Upper lobe of right lung (tissue), 1 donor: ENCODE measurements around the gene MC1R. TPM values are rescaled to one million over a fixed set of nuclear protein-coding genes. Genes with fewer than 3 reads are reported as not detected.

ENCODE experiments used
- ATAC-seq: fragments of 200-7000 bp; cut with Tn5 transposase; one replicate; pipeline ENCODE4 v1.9.1; 2020; ENCODE audit warnings: mild to moderate bottlenecking, moderate library complexity
- DNase-seq: peaks from one replicate; pipeline ENCODE4 v3.0.0-alpha.2; 2020
- H3K27ac ChIP-seq: fragments of 200-600 bp; one replicate; pipeline ENCODE4 v1.8.0; 2022
- H3K27me3 ChIP-seq: fragments of 200-600 bp; one replicate; pipeline ENCODE4 v1.8.0; 2022; ENCODE audit warnings: mild to moderate bottlenecking
- H3K36me3 ChIP-seq: fragments of 200-600 bp; one replicate; pipeline ENCODE4 v1.8.0; 2022
- H3K4me1 ChIP-seq: fragments of 200-600 bp; one replicate; pipeline ENCODE4 v1.8.0; 2022
- H3K4me3 ChIP-seq: fragments of 200-600 bp; one replicate; pipeline ENCODE4 v1.8.0; 2022; ENCODE audit warnings: mild to moderate bottlenecking
- H3K9me3 ChIP-seq: fragments of 200-600 bp; one replicate; pipeline ENCODE4 v1.8.0; 2022
- CTCF ChIP-seq: fragments of 200-600 bp; IDR thresholded peaks from one replicate; pipeline ENCODE4 v1.8.0; 2022; ENCODE audit warnings: antibody characterized with exemption
- intact Hi-C: fragments of 100-400 bp; cut with DNase I; formaldehyde crosslinking; loops from one replicate; pipeline ENCODE4 v1.11.0; 2022
- total RNA-seq: library from RNA; stranded (reverse); fragmentation: NEBNext Ultra II Directional; extraction: Animal tissue kit (Norgen Biotek cat#: 25700); gene quantifications from one replicate; pipeline ENCODE4 v1.2.1, GENCODE V29; 2021
- donor health status: DM: no; HTN: yes; CAD: no; lungs with severe emphysema.

Gene MC1R
- total RNA-seq, 1 donor from 2014 or later = 3.6 TPM

DNA sequence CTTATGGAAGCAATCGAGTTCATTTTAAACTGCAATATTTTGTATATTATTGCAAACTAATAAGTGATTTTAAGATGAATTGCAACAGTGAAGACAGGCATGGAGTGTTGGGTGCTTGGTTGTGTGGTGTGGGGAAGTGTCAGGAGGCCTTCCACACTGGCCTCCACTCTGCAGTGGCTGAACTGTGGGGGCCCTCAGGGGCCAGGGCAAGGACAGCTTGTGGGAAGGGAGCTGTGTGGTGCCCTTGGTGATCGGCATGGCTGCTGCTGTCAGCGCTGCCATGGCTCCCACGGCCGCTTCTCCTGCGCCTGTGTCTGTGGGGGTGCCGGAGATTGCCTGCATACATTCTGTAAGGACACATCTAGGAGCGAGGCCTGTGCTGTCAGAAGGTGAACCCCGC lies 26.0 kb upstream of the MC1R start:
- Histone ChIP-seq H3K4me3 (no peak overlapping the region), H3K4me1 (no peaks in the 10 kb centered on the region), H3K9me3 (no peaks in the 10 kb centered on the region), H3K36me3 (peaks cover 100% of the 10 kb centered on the region), H3K27ac (no peak overlapping the region), H3K27me3 (no peaks in the 10 kb centered on the region)
- intact Hi-C loops = no loop called here
- ATAC-seq (no peak), DNase-seq (no peak)
- TF ChIP-seq CTCF = no peak

DNA sequence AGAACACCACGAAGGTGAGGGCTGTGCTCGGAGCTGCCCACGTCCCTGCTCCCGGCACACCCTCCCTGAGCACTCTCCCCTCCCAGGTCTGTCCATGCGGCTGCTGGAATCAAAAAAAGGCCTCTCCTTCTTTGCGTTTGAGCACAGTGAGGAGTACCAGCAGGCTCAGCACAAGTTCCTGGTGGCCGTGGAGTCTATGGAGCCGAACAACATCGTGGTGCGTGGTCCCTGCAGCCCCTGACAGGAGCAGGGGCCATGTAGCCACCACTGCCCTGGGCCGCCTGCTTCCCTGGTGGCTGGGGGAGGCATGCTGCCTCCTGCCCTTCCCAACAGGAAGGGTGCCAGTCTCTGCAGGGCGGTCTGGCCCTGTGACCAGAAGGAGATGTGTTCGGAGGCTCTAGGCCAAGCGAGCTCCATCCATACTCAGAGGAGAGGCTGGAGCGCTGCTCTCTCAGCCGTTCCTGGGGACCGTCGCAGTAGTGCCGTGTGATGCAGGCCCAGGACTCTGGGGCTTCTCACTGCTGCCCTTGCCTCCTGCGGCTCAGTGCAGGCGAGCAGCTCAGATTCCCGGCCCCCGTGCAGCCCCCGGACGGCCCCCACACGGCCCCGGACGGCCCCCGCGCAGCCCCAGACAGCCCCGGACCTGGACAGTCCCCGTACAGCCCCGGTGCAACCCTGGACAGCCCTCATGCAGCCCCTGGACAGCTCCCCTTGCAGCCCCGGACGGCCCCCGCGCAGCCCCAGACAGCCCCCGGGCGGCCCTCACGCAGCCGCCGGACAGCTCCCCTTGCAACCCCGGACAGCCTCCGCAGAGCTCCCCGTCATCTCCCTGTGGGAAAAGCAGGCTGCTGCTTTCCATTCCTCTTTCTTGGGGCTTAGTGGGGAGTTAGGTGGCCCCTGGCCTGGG lies 24.8 kb upstream of the MC1R start:
- DNase-seq (no peak), ATAC-seq (peak; percentile 31)
- Histone ChIP-seq H3K27me3 (no peaks in the 10 kb centered on the region), H3K27ac (no peak overlapping the region), H3K9me3 (no peaks in the 10 kb centered on the region), H3K4me3 (no peak overlapping the region), H3K4me1 (no peaks in the 10 kb centered on the region), H3K36me3 (peaks cover 100% of the 10 kb centered on the region)
- no peak for TF ChIP-seq CTCF
- intact Hi-C loops = no loop called here

DNA sequence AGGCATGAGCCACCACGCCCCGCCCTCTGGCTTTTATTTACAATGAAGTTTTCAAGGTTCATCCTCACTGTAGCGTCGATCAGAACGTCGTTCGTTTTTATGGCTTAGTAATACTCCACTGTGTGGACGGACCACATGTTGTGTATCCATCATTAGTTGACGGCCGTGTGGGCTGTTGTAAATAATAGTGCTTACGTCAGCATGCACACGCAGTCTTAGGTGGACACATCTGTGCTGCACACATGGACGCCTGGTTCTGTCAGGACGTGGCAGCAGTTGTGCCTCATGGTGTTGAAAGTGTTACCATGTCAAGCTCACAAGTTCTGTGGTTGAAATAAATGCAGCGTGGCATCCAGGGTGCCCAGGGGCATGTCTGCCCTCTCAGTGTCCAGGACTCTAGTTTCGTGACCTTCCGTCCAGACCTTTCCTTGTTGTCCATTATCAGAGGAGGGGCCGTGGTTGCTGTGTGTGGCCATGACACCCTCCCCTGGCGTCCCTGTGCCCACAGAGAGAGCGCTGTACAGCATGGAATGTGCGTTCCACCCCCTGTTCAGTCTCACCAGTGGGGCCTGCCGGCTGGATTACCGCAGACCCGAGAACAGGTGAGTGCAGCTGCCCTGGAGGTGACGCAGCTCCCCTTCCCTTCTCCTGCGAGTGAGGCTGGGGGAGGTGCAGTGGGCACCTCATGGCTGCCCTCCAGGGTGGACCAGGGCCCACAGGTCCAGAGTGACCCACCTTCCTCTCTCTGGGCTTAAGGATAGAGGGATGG lies 23.0 kb upstream of the MC1R start:
- H3K27me3 ChIP-seq = no peaks in the 10 kb centered on the region
- no peaks in the 10 kb centered on the region for H3K4me1 ChIP-seq
- no peak for ATAC-seq
- H3K36me3 ChIP-seq = peaks cover 100% of the 10 kb centered on the region
- no peak overlapping the region for H3K4me3 ChIP-seq
- no peaks in the 10 kb centered on the region for H3K9me3 ChIP-seq
- TF ChIP-seq CTCF = no peak
- no peak for DNase-seq
- no peak overlapping the region for H3K27ac ChIP-seq
- intact Hi-C loops = no loop called here

- Histone ChIP-seq H3K9me3 (no peaks in the 10 kb centered on the region), H3K27me3 (no peaks in the 10 kb centered on the region), H3K4me3 (no peak overlapping the region), H3K36me3 (peaks cover 91% of the 10 kb centered on the region), H3K27ac (no peak overlapping the region), H3K4me1 (no peaks in the 10 kb centered on the region)
- no peak for TF ChIP-seq CTCF
- DNase-seq (no peak), ATAC-seq (no peak)
- intact Hi-C loops = no loop called here
Observed at GRCh38 chr16:89897204-89897603, 21.5 kb upstream of the MC1R start.

DNA sequence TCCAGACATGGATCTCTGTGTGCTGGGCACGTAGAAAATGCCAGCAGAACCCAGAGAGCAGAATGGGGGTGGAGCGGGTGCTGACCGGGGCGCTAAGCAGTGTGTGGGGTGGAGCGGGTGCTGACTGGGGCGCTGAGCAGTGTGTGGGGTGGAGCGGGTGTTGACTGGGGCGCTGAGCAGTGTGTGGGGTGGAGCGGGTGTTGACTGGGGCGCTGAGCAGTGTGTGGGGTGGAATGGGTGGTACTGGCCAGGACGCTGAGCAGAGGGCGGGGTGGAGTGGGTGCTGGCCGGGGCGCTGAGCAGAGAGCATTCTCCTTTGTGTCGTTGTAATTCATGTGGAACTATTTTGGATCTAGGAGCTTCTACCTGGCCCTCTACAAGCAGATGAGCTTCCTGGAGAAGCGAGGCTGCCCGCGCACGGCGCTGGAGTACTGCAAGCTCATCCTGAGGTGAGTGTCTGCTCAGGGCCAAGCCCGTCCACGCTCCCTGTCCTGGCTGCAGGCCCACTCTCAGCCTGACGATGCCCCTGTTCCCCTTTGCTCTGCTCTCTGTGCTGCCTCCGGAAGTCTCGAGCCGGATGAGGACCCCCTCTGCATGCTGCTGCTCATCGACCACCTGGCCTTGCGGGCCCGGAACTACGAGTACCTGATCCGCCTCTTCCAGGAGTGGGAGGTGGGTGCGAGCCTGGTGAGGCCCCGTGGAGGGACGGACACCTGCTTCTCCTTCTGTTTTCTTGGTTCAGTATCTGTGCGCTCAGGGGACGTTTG lies 20.3 kb upstream of the MC1R start:
- intact Hi-C loops = no loop called here
- DNase-seq (no peak), ATAC-seq (no peak)
- no peaks in the 10 kb centered on the region for H3K4me1 ChIP-seq
- no peak overlapping the region for H3K4me3 ChIP-seq
- TF ChIP-seq CTCF = no peak
- no peaks in the 10 kb centered on the region for H3K9me3 ChIP-seq
- H3K36me3 ChIP-seq = peaks cover 87% of the 10 kb centered on the region
- H3K27ac ChIP-seq = no peak overlapping the region
- no peaks in the 10 kb centered on the region for H3K27me3 ChIP-seq
